ENCODE data around the gene YBX2.

GRCh38 chr17:7293159-7293558, 1.3 kb downstream of the YBX2 start:
- TF ChIP-seq CTCF (IDR thresholded peaks at IDR 0.05) (no peak), POLR2A (IDR thresholded peaks at IDR 0.05) (no peak)

Data from adrenal gland (tissue), 5 donors.